HepG2 (cell line): Measurements from ENCODE around the gene MYO5B. TPM values are rescaled to one million over a fixed set of nuclear protein-coding genes. Genes with fewer than 3 reads are reported as not detected.

Source experiments
- ATAC-seq: fragments of 200-7000 bp; cut with Tn5 transposase; 3 replicates; pipeline ENCODE4 v1.9.1; 2020; ENCODE audit warnings: mild to moderate bottlenecking, moderate library complexity
- BruUV-seq: library from RNA; stranded (reverse); fragments of 400-500 nt; replicated peaks from 2 replicates; lab custom pipeline; 2021; lab: Mats Ljungman, UMichigan
- CTCF ChIA-PET: fragments of 300-600 bp; formaldehyde crosslinking; extraction: SDS; loops from one replicate; lab custom pipeline; 2021; ENCODE audit warnings: low total read pairs, inconsistent platforms, low intra/inter-chr PET ratio; lab: Yijun Ruan, JAX
- POLR2A ChIA-PET: fragments of 350-600 bp; sonication (Branson Sonifier 250); formaldehyde crosslinking; loops from one replicate; lab custom pipeline; 2020; ENCODE audit warnings: antibody characterized with exemption, inconsistent platforms; lab: Yijun Ruan, JAX
- DNase-seq: peaks from one replicate; pipeline ENCODE4 v3.0.0-alpha.2; 2015; ENCODE audit warnings: low spot score
- FAIRE-seq: peaks from 3 replicates; lab custom pipeline; 2011; peaks lifted over from hg19 to GRCh38; lab: Jason Lieb, UNC
- H2AFZ ChIP-seq: one replicate; pipeline ENCODE4 v1.6.1; 2011; ENCODE audit warnings: low read length, inconsistent platforms
- H3K27ac ChIP-seq: fragments of 300-600 bp; 3 replicates; pipeline ENCODE4 v1.8.0; 2011; ENCODE audit warnings: mixed run types, mild to moderate bottlenecking, mixed read lengths, low read length, inconsistent platforms; ENCODE audit not compliant: insufficient read depth; ENCODE audit errors: extremely low read length
- H3K27me3 ChIP-seq, 2 experiments: fragments of 200-600 bp in 1 of 2; 2 replicates in 1 of 2; 3 replicates in 1 of 2; pipeline versions ENCODE4 v1.6.0 to v1.8.0; 2011; ENCODE audit warnings: low read length in 2 of 2, mild to moderate bottlenecking in 2 of 2, moderate library complexity in 2 of 2, inconsistent platforms in 1 of 2; ENCODE audit not compliant: insufficient read depth in 2 of 2, control insufficient read depth in 1 of 2
- H3K36me3 ChIP-seq, 2 experiments: fragments of 200-600 bp in 1 of 2; replicated peaks in 1 of 2; 2 replicates in 1 of 2; 3 replicates in 1 of 2; pipeline versions ENCODE4 v1.5.1 to v1.8.0; 2011; ENCODE audit warnings: low read length in 2 of 2, inconsistent platforms in 1 of 2; ENCODE audit not compliant: insufficient read depth in 2 of 2, control insufficient read depth in 1 of 2
- H3K4me1 ChIP-seq: 2 replicates; pipeline ENCODE4 v1.5.1; 2012; ENCODE audit warnings: low read length, inconsistent platforms; ENCODE audit not compliant: insufficient read depth
- H3K4me2 ChIP-seq: 2 replicates; pipeline ENCODE4 v1.6.0; 2011; ENCODE audit warnings: low read depth, low read length, inconsistent platforms
- H3K4me3 ChIP-seq, 3 experiments: fragments of 200-600 bp in 1 of 3; sonication (generic), shearing (Covaris generic) in 1 of 3; replicated peaks in 1 of 3; 2 replicates each; pipeline ENCODE4 v1.5.1; 2011 to 2016; ENCODE audit warnings: low read length in 3 of 3, inconsistent platforms in 2 of 3, low read depth in 2 of 3, mild to moderate bottlenecking in 2 of 3, control low read depth in 1 of 3, mixed read lengths in 1 of 3; ENCODE audit not compliant: insufficient read depth in 1 of 3
- H3K79me2 ChIP-seq: one replicate; pipeline ENCODE4 v1.6.1; 2011; ENCODE audit warnings: low read length, inconsistent platforms; ENCODE audit not compliant: insufficient read depth
- H3K9ac ChIP-seq: 2 replicates; pipeline ENCODE4 v1.6.0; 2011; ENCODE audit warnings: mild to moderate bottlenecking, low read depth, low read length, inconsistent platforms; ENCODE audit not compliant: insufficient read depth
- H3K9me3 ChIP-seq: 2 replicates; pipeline ENCODE4 v1.5.1; 2012; ENCODE audit warnings: mild to moderate bottlenecking, low read length
- H4K20me1 ChIP-seq: 2 replicates; pipeline ENCODE4 v1.6.0; 2011; ENCODE audit warnings: inconsistent platforms, mild to moderate bottlenecking, low read length, moderate library complexity; ENCODE audit not compliant: insufficient read depth
- HMG20A ChIP-seq: IDR thresholded peaks from 2 replicates; pipeline ENCODE4 v1.6.1; 2016; ENCODE audit warnings: borderline replicate concordance
- HOXA5 ChIP-seq: sonication (generic); formaldehyde crosslinking; IDR thresholded peaks from 2 replicates; pipeline ENCODE4 v1.4.0; 2020; ENCODE audit warnings: missing genetic modification reagents
- KLF6 ChIP-seq: IDR thresholded peaks from 2 replicates; pipeline ENCODE4 v1.8.0; 2016; ENCODE audit warnings: missing biosample characterization, missing genetic modification reagents
- MLLT10 ChIP-seq: sonication (generic); formaldehyde crosslinking; IDR thresholded peaks from 2 replicates; pipeline ENCODE4 v1.4.0; 2020; ENCODE audit warnings: missing genetic modification reagents
- NPAS2 ChIP-seq: sonication (generic); formaldehyde crosslinking; IDR thresholded peaks from 2 replicates; pipeline ENCODE4 v1.8.0; 2022; ENCODE audit warnings: mild to moderate bottlenecking, missing genetic modification reagents, borderline replicate concordance
- SRSF9 ChIP-seq: fragments of 200-400 bp; formaldehyde crosslinking; IDR thresholded peaks from 2 replicates; pipeline ENCODE4 v1.6.1; 2018; ENCODE audit warnings: borderline replicate concordance, mild to moderate bottlenecking, low read depth, low read length; ENCODE audit not compliant: insufficient read depth, poor library complexity, severe bottlenecking
- ZFP41 ChIP-seq: sonication (generic); formaldehyde crosslinking; IDR thresholded peaks from 2 replicates; pipeline ENCODE4 v1.4.0; 2020; ENCODE audit warnings: mild to moderate bottlenecking, missing genetic modification reagents, borderline replicate concordance
- ZMAT3 ChIP-seq: sonication (generic); formaldehyde crosslinking; conservative IDR thresholded peaks from 2 replicates; pipeline ENCODE4 v1.7.0; 2021; ENCODE audit warnings: missing genetic modification reagents
- ZNF605 ChIP-seq: sonication (generic); formaldehyde crosslinking; IDR thresholded peaks from 2 replicates; pipeline ENCODE4 v1.8.0; 2022; ENCODE audit warnings: mild to moderate bottlenecking, missing genetic modification reagents
- ZNF709 ChIP-seq: sonication (generic); formaldehyde crosslinking; IDR thresholded peaks from 2 replicates; pipeline ENCODE4 v1.5.0; 2020; ENCODE audit warnings: mild to moderate bottlenecking, missing genetic modification reagents
- ZNF75D ChIP-seq: sonication (generic); formaldehyde crosslinking; IDR thresholded peaks from 2 replicates; pipeline ENCODE4 v1.8.1; 2023; ENCODE audit warnings: missing genetic modification reagents, mild to moderate bottlenecking, borderline replicate concordance
- WGBS: methylation state at CpG from one replicate; pipeline ENCODE4 v1.1.6; 2017; ENCODE audit warnings: low lambda C conversion rate; 5-methylcytosine and 5-hydroxymethylcytosine counted together
- in situ Hi-C: cut with HindIII; loops from 2 replicates; pipeline ENCODE4 v1.10.0; 2017; ENCODE audit warnings: low pct_unique_long_range_greater_than_20kb; ENCODE audit not compliant: extremely low pct_ligation_motif_present
- intact Hi-C: fragments of 100-400 bp; cut with micrococcal nuclease; formaldehyde crosslinking; loops from one replicate; pipeline ENCODE4 v1.10.0; 2022; ENCODE audit not compliant: unreplicated experiment
- polyA plus RNA-seq, 8 experiments: library from polyadenylated mRNA; depleted of rRNA in 3 of 8; stranded (reverse) in 7 of 8; unstranded in 1 of 8; fragments of >200 nt; fragmentation: Illumina TruSeq in 4 of 8; extraction: Trizol in 4 of 8; gene quantifications; 2 replicates each; pipeline versions ENCODE4 v1.2.1 to v1.2.3, GENCODE V29; 2011 to 2016; ENCODE audit warnings: low read depth in 4 of 8, missing spikeins in 1 of 8, mixed read lengths in 1 of 8; ENCODE audit not compliant: insufficient read depth in 1 of 8
- total RNA-seq, 5 experiments: library from RNA; depleted of rRNA; stranded (reverse); fragments of >200 nt; fragmentation: Illumina TruSeq; extraction: Trizol; gene quantifications; 2 replicates each; pipeline ENCODE4 v1.2.3, GENCODE V29; 2016; ENCODE audit warnings: low read depth in 1 of 5
- TF ChIP-seq, protein P1 (sequence below): sonication (generic); formaldehyde crosslinking; IDR thresholded peaks from 2 replicates; pipeline ENCODE4 v1.4.0; 2020; ENCODE audit warnings: mild to moderate bottlenecking, missing genetic modification reagents
- TF ChIP-seq, protein P2 (sequence below): sonication (generic); formaldehyde crosslinking; IDR thresholded peaks from 2 replicates; pipeline ENCODE4 v1.5.1; 2020; ENCODE audit warnings: missing genetic modification reagents, mild to moderate bottlenecking, borderline replicate concordance
- TF ChIP-seq, protein P3 (sequence below): sonication (generic); formaldehyde crosslinking; IDR thresholded peaks from 2 replicates; pipeline ENCODE4 v1.4.0; 2020; ENCODE audit warnings: mild to moderate bottlenecking, missing genetic modification reagents
- TF ChIP-seq, protein P4 (sequence below): sonication (generic); formaldehyde crosslinking; IDR thresholded peaks from 2 replicates; pipeline ENCODE4 v1.4.0; 2020; ENCODE audit warnings: mild to moderate bottlenecking, low read depth, missing genetic modification reagents
- TF ChIP-seq, protein P5 (sequence below): IDR thresholded peaks from 2 replicates; pipeline ENCODE4 v1.6.1; 2016; ENCODE audit warnings: mild to moderate bottlenecking, missing biosample characterization, missing genetic modification reagents

MYO5B gene
- total and polyA plus RNA-seq, 2 of the 13 experiments (the other 11 are each of a cell fraction or from before 2014, with no cell fraction given): 13.1 to 24.0 TPM

DNA sequence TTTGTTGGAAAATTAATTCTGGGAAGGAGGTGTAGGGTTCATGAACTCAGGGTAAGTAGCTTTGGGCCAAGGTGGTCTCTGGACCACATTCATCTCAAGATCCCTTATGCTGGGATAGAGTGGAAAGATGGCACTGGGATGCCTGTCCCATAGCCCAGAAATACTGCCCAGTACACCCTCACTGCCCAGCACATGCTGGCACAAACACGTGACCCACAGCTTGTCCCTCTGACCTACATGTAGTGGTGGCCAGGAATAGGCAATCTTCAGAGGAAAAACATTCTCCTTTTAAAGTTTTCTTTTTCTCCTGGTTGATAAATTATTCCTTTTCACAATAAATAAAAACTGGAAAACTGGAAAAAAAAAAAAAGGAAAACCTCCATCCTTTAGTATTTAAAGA lies 246.0 kb downstream of the MYO5B start:
- Histone ChIP-seq H2AFZ (no peak overlapping the region), H3K36me3 (peaks cover 0 to 1% of the 10 kb centered on the region in 2 experiments; a peak in 3 of 5 replicates), H3K27me3 (no peaks in the 10 kb centered on the region), H3K27ac (no peak overlapping the region), H3K9ac (no peak overlapping the region), H3K9me3 (no peaks in the 10 kb centered on the region), H3K4me1 (no peaks in the 10 kb centered on the region), H3K4me3 (no peak overlapping the region), H4K20me1 (no peaks in the 10 kb centered on the region), H3K4me2 (no peak overlapping the region), H3K79me2 (no peaks in the 10 kb centered on the region)
- DNase-seq: no peak
- FAIRE-seq: no peak
- intact Hi-C loops (no loop called here), in situ Hi-C loops (no loop called here)
- ChIA-PET POLR2A (no interaction called here), CTCF (no interaction called here)
- WGBS: 88% methylated on average over 1 of the region's 1 CpG
- no TSS peak for BruUV-seq
- ATAC-seq: no peak
- no peak for TF ChIP-seq ZMAT3 (CRISPR knock-in tag)
- TF ChIP-seq, protein P1, sequence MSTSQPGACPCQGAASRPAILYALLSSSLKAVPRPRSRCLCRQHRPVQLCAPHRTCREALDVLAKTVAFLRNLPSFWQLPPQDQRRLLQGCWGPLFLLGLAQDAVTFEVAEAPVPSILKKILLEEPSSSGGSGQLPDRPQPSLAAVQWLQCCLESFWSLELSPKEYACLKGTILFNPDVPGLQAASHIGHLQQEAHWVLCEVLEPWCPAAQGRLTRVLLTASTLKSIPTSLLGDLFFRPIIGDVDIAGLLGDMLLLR (CRISPR knock-in tag): no peak
- TF ChIP-seq MLLT10 (CRISPR knock-in tag): no peak
- TF ChIP-seq NPAS2 (CRISPR knock-in tag): no peak
- TF ChIP-seq ZNF605 (CRISPR knock-in tag): no peak
- TF ChIP-seq, protein P2, sequence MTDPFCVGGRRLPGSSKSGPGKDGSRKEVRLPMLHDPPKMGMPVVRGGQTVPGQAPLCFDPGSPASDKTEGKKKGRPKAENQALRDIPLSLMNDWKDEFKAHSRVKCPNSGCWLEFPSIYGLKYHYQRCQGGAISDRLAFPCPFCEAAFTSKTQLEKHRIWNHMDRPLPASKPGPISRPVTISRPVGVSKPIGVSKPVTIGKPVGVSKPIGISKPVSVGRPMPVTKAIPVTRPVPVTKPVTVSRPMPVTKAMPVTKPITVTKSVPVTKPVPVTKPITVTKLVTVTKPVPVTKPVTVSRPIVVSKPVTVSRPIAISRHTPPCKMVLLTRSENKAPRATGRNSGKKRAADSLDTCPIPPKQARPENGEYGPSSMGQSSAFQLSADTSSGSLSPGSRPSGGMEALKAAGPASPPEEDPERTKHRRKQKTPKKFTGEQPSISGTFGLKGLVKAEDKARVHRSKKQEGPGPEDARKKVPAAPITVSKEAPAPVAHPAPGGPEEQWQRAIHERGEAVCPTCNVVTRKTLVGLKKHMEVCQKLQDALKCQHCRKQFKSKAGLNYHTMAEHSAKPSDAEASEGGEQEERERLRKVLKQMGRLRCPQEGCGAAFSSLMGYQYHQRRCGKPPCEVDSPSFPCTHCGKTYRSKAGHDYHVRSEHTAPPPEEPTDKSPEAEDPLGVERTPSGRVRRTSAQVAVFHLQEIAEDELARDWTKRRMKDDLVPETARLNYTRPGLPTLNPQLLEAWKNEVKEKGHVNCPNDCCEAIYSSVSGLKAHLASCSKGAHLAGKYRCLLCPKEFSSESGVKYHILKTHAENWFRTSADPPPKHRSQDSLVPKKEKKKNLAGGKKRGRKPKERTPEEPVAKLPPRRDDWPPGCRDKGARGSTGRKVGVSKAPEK (CRISPR knock-in tag): no peak
- no peak for TF ChIP-seq ZNF709 (CRISPR knock-in tag)
- TF ChIP-seq, protein P3, sequence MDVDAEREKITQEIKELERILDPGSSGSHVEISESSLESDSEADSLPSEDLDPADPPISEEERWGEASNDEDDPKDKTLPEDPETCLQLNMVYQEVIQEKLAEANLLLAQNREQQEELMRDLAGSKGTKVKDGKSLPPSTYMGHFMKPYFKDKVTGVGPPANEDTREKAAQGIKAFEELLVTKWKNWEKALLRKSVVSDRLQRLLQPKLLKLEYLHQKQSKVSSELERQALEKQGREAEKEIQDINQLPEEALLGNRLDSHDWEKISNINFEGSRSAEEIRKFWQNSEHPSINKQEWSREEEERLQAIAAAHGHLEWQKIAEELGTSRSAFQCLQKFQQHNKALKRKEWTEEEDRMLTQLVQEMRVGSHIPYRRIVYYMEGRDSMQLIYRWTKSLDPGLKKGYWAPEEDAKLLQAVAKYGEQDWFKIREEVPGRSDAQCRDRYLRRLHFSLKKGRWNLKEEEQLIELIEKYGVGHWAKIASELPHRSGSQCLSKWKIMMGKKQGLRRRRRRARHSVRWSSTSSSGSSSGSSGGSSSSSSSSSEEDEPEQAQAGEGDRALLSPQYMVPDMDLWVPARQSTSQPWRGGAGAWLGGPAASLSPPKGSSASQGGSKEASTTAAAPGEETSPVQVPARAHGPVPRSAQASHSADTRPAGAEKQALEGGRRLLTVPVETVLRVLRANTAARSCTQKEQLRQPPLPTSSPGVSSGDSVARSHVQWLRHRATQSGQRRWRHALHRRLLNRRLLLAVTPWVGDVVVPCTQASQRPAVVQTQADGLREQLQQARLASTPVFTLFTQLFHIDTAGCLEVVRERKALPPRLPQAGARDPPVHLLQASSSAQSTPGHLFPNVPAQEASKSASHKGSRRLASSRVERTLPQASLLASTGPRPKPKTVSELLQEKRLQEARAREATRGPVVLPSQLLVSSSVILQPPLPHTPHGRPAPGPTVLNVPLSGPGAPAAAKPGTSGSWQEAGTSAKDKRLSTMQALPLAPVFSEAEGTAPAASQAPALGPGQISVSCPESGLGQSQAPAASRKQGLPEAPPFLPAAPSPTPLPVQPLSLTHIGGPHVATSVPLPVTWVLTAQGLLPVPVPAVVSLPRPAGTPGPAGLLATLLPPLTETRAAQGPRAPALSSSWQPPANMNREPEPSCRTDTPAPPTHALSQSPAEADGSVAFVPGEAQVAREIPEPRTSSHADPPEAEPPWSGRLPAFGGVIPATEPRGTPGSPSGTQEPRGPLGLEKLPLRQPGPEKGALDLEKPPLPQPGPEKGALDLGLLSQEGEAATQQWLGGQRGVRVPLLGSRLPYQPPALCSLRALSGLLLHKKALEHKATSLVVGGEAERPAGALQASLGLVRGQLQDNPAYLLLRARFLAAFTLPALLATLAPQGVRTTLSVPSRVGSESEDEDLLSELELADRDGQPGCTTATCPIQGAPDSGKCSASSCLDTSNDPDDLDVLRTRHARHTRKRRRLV: no peak
- TF ChIP-seq, protein P4, sequence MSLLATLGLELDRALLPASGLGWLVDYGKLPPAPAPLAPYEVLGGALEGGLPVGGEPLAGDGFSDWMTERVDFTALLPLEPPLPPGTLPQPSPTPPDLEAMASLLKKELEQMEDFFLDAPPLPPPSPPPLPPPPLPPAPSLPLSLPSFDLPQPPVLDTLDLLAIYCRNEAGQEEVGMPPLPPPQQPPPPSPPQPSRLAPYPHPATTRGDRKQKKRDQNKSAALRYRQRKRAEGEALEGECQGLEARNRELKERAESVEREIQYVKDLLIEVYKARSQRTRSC (CRISPR knock-in tag): no peak
- no peak for TF ChIP-seq ZNF75D (CRISPR knock-in tag)
- TF ChIP-seq, protein P5, sequence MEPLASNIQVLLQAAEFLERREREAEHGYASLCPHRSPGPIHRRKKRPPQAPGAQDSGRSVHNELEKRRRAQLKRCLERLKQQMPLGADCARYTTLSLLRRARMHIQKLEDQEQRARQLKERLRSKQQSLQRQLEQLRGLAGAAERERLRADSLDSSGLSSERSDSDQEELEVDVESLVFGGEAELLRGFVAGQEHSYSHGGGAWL (CRISPR knock-in tag): no peak
- no peak for TF ChIP-seq HMG20A (CRISPR knock-in tag)
- TF ChIP-seq KLF6 (CRISPR knock-in tag): no peak
- no peak for TF ChIP-seq ZFP41 (CRISPR knock-in tag)
- TF ChIP-seq HOXA5 (CRISPR knock-in tag): no peak
- no peak for TF ChIP-seq SRSF9
